ENCODE data around the gene KCTD16. TPM values are rescaled to one million over a fixed set of nuclear protein-coding genes. Genes with fewer than 3 reads are reported as not detected.

Gene KCTD16
- total and polyA plus RNA-seq, 4 donors = 5.1 to 30.8 (median 7.3) TPM

DNA sequence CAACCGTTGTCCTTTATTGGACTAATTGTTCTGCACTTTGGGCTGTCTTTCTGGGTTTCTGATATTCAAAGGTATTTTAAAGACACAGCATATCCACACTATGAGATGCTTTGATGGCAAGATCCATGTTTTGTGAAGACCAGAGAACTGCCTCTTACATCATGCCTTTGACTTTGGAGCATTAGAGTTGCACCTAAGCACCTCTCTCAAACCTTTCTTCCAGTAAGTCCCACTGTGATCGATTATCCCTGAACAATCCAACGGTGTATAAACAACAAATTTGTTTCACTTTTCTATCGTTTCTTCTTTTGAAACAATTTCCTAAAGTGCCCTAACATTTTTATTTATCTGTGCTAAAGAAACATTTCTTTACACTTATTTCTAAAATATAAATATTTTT lies 144.4 kb downstream of the KCTD16 start:
- 100% methylated on average over 1 of the region's 4 CpGs for WGBS (ENCODE audit: insufficient coverage)

DNA sequence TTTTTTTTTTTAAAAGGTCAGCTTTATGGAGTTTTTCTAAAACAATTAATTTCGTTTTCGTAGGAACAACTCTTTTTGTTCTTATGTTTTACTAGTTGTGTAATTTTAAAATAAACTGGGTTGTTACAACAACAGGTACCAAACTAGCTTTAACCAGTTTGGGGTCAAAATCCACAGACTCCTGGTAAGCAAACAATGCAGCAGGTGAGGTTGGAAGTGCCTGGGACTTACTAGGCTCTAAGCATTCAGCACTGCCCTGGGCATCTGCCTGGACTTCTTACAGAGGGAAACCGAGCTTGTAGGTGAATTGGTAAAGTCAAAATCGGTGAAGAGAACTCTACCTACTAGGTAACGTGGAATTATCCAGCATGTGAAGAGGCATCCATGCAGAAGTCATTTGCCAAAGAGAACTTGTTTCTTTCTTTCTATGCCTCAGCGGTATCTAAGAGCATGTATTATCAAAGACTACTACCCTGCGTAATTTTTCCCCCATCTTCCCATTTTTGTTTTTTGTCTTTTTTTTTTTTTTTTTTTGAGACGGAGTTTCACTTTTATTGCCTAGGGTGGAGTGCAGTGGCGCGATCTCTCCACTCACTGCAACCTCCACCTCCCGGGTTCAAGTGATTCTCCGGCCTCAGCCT lies 145.4 kb downstream of the KCTD16 start:
- H3K4me1 ChIP-seq (ENCODE audit: control insufficient read depth, insufficient read depth, low read length) = no peaks in the 10 kb centered on the region
- no peak overlapping the region for H3K27ac ChIP-seq (ENCODE audit: low read depth, low read length)
- no peaks in the 10 kb centered on the region for H3K36me3 ChIP-seq (ENCODE audit: control insufficient read depth, insufficient read depth, low read length)
- 94% methylated on average over 3 of the region's 12 CpGs for whole genome bisulfite sequencing (ENCODE audit: insufficient coverage)
- H3K4me3 ChIP-seq (ENCODE audit: low read depth, low read length) = no peak overlapping the region
- H3K27me3 ChIP-seq (ENCODE audit: control insufficient read depth, insufficient read depth, low read length) = no peaks in the 10 kb centered on the region
- H3K9me3 ChIP-seq (ENCODE audit: control insufficient read depth, insufficient read depth, low read length) = no peaks in the 10 kb centered on the region
- DNase-seq (ENCODE audit: low read depth in 4 of 6, low spot score in 6 of 6) = no peak

More for the DNA sequence above, 144.4 kb downstream of the KCTD16 start:
- H3K4me1 ChIP-seq (ENCODE audit: control insufficient read depth, insufficient read depth, low read length) = no peaks in the 10 kb centered on the region
- no peak overlapping the region for H3K27ac ChIP-seq (ENCODE audit: low read depth, low read length)
- no peak overlapping the region for H3K4me3 ChIP-seq (ENCODE audit: low read depth, low read length)
- no peaks in the 10 kb centered on the region for H3K27me3 ChIP-seq (ENCODE audit: control insufficient read depth, insufficient read depth, low read length)
- DNase-seq (ENCODE audit: low read depth in 4 of 6, low spot score in 6 of 6) = no peak
- H3K9me3 ChIP-seq (ENCODE audit: control insufficient read depth, insufficient read depth, low read length) = no peaks in the 10 kb centered on the region
- no peaks in the 10 kb centered on the region for H3K36me3 ChIP-seq (ENCODE audit: control insufficient read depth, insufficient read depth, low read length)

DNA sequence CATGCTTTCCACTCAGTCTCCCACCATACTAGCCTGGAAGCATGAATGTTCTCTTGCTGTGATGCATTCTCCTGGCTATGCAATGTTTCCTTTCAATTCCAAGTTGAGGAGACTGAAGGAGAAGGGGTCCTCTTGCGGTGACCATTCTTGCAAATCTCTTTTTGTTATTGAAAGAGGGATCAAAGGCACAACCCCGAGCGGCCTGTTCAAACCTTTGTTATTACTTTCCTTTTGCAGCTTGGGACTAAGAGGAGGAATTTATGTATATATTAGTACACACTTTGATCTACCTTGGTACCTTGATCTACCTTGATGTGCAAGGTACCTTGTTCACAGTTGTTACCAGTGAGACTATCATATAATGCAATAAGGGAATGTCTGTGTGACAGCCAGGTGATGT lies 147.3 kb downstream of the KCTD16 start:
- WGBS (ENCODE audit: insufficient coverage) = no CpG with 5 or more reads among the region's 3 CpGs
- H3K4me3 ChIP-seq (ENCODE audit: low read depth, low read length) = no peak overlapping the region
- no peak for DNase-seq (ENCODE audit: low read depth in 4 of 6, low spot score in 6 of 6)
- H3K27ac ChIP-seq (ENCODE audit: low read depth, low read length) = no peak overlapping the region
- H3K9me3 ChIP-seq (ENCODE audit: control insufficient read depth, insufficient read depth, low read length) = no peaks in the 10 kb centered on the region
- H3K4me1 ChIP-seq (ENCODE audit: control insufficient read depth, insufficient read depth, low read length) = no peaks in the 10 kb centered on the region
- H3K36me3 ChIP-seq (ENCODE audit: control insufficient read depth, insufficient read depth, low read length) = no peaks in the 10 kb centered on the region
- H3K27me3 ChIP-seq (ENCODE audit: control insufficient read depth, insufficient read depth, low read length) = no peaks in the 10 kb centered on the region

DNA sequence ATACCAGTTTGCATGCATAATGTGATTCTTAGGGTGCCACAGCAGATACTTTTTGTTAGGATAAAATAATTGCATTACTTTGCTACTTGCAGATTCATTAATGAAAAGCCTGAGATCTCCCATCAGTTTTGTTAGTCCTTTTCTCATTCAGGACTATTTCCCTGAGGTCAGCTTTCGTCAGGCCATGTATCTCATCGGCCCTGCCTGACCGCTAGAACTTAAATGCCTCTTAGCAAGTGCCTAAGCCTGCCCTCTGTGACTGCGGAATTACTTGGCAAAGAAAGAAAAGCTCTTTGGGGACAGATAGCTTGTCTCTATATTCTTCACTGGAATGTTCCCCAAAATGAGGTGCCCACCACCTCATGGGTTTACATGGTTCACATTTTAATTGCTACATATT lies 147.8 kb downstream of the KCTD16 start:
- Histone ChIP-seq H3K36me3 (ENCODE audit: control insufficient read depth, insufficient read depth, low read length) (no peaks in the 10 kb centered on the region), H3K4me1 (ENCODE audit: control insufficient read depth, insufficient read depth, low read length) (no peaks in the 10 kb centered on the region), H3K9me3 (ENCODE audit: control insufficient read depth, insufficient read depth, low read length) (no peaks in the 10 kb centered on the region), H3K4me3 (ENCODE audit: low read depth, low read length) (no peak overlapping the region), H3K27me3 (ENCODE audit: control insufficient read depth, insufficient read depth, low read length) (no peaks in the 10 kb centered on the region), H3K27ac (ENCODE audit: low read depth, low read length) (no peak overlapping the region)
- no peak for DNase-seq (ENCODE audit: low read depth in 4 of 6, low spot score in 6 of 6)
- 74% methylated on average over 4 of the region's 4 CpGs for WGBS (ENCODE audit: insufficient coverage)

DNA sequence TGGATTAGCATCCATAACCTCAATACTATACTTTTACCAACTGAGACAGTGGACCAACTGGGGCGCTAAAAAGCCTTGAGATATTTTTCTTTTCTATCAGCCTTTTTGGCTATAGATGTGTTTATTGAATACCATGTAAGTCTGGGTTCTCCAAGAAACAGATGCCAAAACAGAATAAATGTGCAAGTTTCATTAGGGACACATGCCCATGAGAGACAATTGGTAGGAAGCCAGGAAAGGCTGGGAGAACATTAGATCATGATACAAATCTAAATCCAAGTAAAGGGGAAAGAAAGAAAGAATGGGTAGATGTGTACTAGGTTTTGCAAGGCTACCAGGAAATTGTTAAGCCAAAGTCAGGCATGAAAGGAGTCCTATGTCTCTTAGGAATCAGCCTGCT lies 152.5 kb downstream of the KCTD16 start:
- Histone ChIP-seq H3K27me3 (ENCODE audit: control insufficient read depth, insufficient read depth, low read length) (no peaks in the 10 kb centered on the region), H3K4me3 (ENCODE audit: low read depth, low read length) (no peak overlapping the region), H3K36me3 (ENCODE audit: control insufficient read depth, insufficient read depth, low read length) (no peaks in the 10 kb centered on the region), H3K27ac (ENCODE audit: low read depth, low read length) (no peak overlapping the region), H3K9me3 (ENCODE audit: control insufficient read depth, insufficient read depth, low read length) (no peaks in the 10 kb centered on the region), H3K4me1 (ENCODE audit: control insufficient read depth, insufficient read depth, low read length) (no peaks in the 10 kb centered on the region)
- no CpG with 5 or more reads among the region's 1 CpG for WGBS (ENCODE audit: insufficient coverage)
- DNase-seq (ENCODE audit: low read depth in 4 of 6, low spot score in 6 of 6) = peak in 1 of 6 donors; percentile 52

DNA sequence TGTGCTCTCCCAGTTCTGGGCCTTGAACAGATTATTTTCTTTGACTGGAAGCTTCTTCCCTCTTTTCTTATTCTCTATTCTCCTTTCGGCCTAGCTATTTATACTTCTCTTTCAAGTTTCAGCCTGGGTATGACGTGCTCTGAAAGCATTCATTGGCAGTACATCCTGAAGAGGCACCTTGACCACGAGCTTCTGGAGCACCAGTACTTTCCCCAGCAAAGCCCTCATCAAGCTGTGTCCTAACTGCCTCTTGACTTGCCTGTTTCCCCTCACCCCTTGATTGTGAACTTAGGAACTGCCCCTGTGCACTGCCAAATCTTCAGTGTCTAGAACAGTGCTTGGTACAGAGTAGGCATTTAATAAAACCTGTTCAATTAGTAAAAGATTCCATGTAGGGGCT lies 154.9 kb downstream of the KCTD16 start:
- no peaks in the 10 kb centered on the region for H3K36me3 ChIP-seq (ENCODE audit: control insufficient read depth, insufficient read depth, low read length)
- no peak for DNase-seq (ENCODE audit: low read depth in 4 of 6, low spot score in 6 of 6)
- no peaks in the 10 kb centered on the region for H3K9me3 ChIP-seq (ENCODE audit: control insufficient read depth, insufficient read depth, low read length)
- WGBS (ENCODE audit: insufficient coverage) = 86% methylated on average over 3 of the region's 3 CpGs
- H3K4me1 ChIP-seq (ENCODE audit: control insufficient read depth, insufficient read depth, low read length) = no peaks in the 10 kb centered on the region
- no peak overlapping the region for H3K4me3 ChIP-seq (ENCODE audit: low read depth, low read length)
- no peaks in the 10 kb centered on the region for H3K27me3 ChIP-seq (ENCODE audit: control insufficient read depth, insufficient read depth, low read length)
- no peak overlapping the region for H3K27ac ChIP-seq (ENCODE audit: low read depth, low read length)

DNA sequence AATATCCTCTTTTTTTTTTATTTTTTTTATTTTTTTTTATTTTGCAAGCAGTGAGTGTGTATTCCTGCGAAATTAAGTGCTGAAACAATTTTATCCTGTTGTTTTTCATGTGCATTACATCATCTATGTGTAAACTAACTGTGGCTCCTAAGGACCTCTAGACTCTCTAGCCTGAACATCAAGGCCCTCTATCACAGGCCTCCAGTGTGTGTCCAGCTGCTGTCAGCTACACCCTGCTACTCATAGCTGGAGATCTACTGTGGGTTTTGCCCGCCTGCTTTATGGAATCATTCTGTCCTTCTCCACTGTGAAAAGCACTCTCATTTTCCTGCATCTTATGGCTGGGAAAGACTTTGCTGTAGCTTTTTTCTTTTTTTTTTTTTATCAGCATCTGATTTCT lies 157.8 kb downstream of the KCTD16 start:
- Histone ChIP-seq H3K4me1 (ENCODE audit: control insufficient read depth, insufficient read depth, low read length) (no peaks in the 10 kb centered on the region), H3K36me3 (ENCODE audit: control insufficient read depth, insufficient read depth, low read length) (no peaks in the 10 kb centered on the region), H3K27ac (ENCODE audit: low read depth, low read length) (no peak overlapping the region), H3K4me3 (ENCODE audit: low read depth, low read length) (no peak overlapping the region), H3K9me3 (ENCODE audit: control insufficient read depth, insufficient read depth, low read length) (no peaks in the 10 kb centered on the region), H3K27me3 (ENCODE audit: control insufficient read depth, insufficient read depth, low read length) (no peaks in the 10 kb centered on the region)
- no peak for DNase-seq (ENCODE audit: low read depth in 4 of 6, low spot score in 6 of 6)
- no CpG with 5 or more reads among the region's 2 CpGs for WGBS (ENCODE audit: insufficient coverage)

DNA sequence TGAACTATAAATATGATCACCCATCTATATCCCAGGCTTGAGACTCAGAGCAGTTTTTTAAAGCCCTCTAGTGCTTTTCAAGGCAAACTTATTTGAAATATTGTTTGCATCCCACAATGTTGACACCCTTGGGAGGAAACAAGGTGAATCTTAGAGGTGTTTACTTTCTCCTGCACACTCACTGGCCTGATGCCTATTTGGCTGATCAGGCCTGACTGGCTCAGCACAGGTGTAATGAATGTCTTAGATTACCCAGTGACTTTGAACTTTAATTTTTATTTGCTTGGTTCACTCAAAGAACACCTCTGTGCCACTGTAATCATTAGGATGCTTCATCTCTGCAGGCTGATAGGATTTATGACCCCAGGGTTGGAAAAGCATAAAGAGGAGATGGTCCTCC lies 158.3 kb downstream of the KCTD16 start:
- no peaks in the 10 kb centered on the region for H3K9me3 ChIP-seq (ENCODE audit: control insufficient read depth, insufficient read depth, low read length)
- H3K36me3 ChIP-seq (ENCODE audit: control insufficient read depth, insufficient read depth, low read length) = no peaks in the 10 kb centered on the region
- H3K27me3 ChIP-seq (ENCODE audit: control insufficient read depth, insufficient read depth, low read length) = no peaks in the 10 kb centered on the region
- no peak overlapping the region for H3K27ac ChIP-seq (ENCODE audit: low read depth, low read length)
- H3K4me3 ChIP-seq (ENCODE audit: low read depth, low read length) = no peak overlapping the region
- no peaks in the 10 kb centered on the region for H3K4me1 ChIP-seq (ENCODE audit: control insufficient read depth, insufficient read depth, low read length)
- peak in 1 of 6 donors; percentile 49 for DNase-seq (ENCODE audit: low read depth in 4 of 6, low spot score in 6 of 6)

DNA sequence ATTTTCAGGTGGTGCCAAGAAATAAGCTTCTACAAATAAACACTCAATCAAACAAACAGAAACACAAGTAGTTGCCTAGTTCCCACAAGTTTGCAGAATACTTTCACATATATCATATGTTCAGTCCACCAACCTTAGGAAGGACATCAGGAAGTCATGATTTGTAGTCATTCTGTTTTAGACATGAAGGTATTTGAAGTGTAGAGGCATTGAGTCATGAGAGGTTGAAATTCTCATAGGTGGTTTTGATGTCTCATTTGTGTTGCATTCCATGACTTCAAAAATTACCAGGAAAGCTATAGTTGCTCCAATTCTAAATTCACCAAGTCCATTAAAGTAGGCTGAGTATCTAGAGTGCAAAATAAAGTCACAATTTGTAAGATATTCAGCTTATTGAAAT lies 159.0 kb downstream of the KCTD16 start:
- Histone ChIP-seq H3K27me3 (ENCODE audit: control insufficient read depth, insufficient read depth, low read length) (no peaks in the 10 kb centered on the region), H3K9me3 (ENCODE audit: control insufficient read depth, insufficient read depth, low read length) (no peaks in the 10 kb centered on the region), H3K4me1 (ENCODE audit: control insufficient read depth, insufficient read depth, low read length) (no peaks in the 10 kb centered on the region), H3K36me3 (ENCODE audit: control insufficient read depth, insufficient read depth, low read length) (no peaks in the 10 kb centered on the region), H3K27ac (ENCODE audit: low read depth, low read length) (no peak overlapping the region), H3K4me3 (ENCODE audit: low read depth, low read length) (no peak overlapping the region)
- no peak for DNase-seq (ENCODE audit: low read depth in 4 of 6, low spot score in 6 of 6)

DNA sequence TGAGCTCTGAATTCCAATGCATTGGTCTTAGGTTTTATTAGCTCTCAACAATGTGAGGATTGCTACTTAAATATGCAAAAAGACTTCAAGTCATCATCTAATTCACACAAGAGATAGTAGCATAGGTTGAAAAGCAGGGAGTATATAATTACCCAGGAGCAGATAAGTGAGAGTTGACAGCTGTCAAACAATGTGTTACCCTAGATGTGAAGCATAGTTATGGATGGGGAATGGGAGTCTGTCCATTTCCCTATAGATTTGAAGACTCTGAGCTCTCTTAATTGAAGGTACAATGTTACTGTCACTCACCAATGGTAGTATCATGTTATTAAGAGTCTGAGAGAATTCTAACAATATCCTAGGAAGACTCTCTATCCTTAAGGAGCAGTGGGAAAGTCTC lies 160.7 kb downstream of the KCTD16 start:
- Histone ChIP-seq H3K27ac (ENCODE audit: low read depth, low read length) (no peak overlapping the region), H3K36me3 (ENCODE audit: control insufficient read depth, insufficient read depth, low read length) (no peaks in the 10 kb centered on the region), H3K9me3 (ENCODE audit: control insufficient read depth, insufficient read depth, low read length) (no peaks in the 10 kb centered on the region), H3K4me1 (ENCODE audit: control insufficient read depth, insufficient read depth, low read length) (peaks cover 6% of the 10 kb centered on the region), H3K27me3 (ENCODE audit: control insufficient read depth, insufficient read depth, low read length) (no peaks in the 10 kb centered on the region), H3K4me3 (ENCODE audit: low read depth, low read length) (no peak overlapping the region)
- no peak for DNase-seq (ENCODE audit: low read depth in 4 of 6, low spot score in 6 of 6)

Measured in spinal cord (tissue), 10 donors.